Measurements from ENCODE around the gene PANX2. TPM values are rescaled to one million over a fixed set of nuclear protein-coding genes. Genes with fewer than 3 reads are reported as not detected.

Gene PANX2
- total RNA-seq, 1 donor from 2014 or later = 2.0 TPM

GRCh38 chr22:50221410-50222300 lies 51.1 kb downstream of the PANX2 start:
- no peak for FAIRE-seq
- no peak for DNase-seq (ENCODE audit: low spot score in 2 of 2)

- no peak for FAIRE-seq
- DNase-seq (ENCODE audit: low spot score in 2 of 2) = no peak
Measured at GRCh38 chr22:50222508-50222907, 52.0 kb downstream of the PANX2 start.

GRCh38 chr22:50224071-50224470 lies 53.5 kb downstream of the PANX2 start:
- FAIRE-seq (no peak), DNase-seq (ENCODE audit: low spot score in 2 of 2) (no peak)

- FAIRE-seq (no peak), DNase-seq (ENCODE audit: low spot score in 2 of 2) (no peak)
Measured at GRCh38 chr22:50225200-50225969, 54.9 kb downstream of the PANX2 start.

- DNase-seq (ENCODE audit: low spot score in 2 of 2) = no peak
- FAIRE-seq = no peak
Measured at GRCh38 chr22:50226063-50226874, 55.7 kb downstream of the PANX2 start.

GRCh38 chr22:50226875-50227165 lies 56.3 kb downstream of the PANX2 start:
- no peak for DNase-seq (ENCODE audit: low spot score in 2 of 2)
- FAIRE-seq = no peak

GRCh38 chr22:50227579-50228215 lies 57.2 kb downstream of the PANX2 start:
- FAIRE-seq (no peak), DNase-seq (ENCODE audit: low spot score in 2 of 2) (no peak)

GRCh38 chr22:50228366-50228765 lies 57.8 kb downstream of the PANX2 start:
- no peak for DNase-seq (ENCODE audit: low spot score in 2 of 2)
- no peak for FAIRE-seq

- DNase-seq (ENCODE audit: low spot score in 2 of 2) = no peak
- no peak for FAIRE-seq
Measured at GRCh38 chr22:50229370-50229769, 58.8 kb downstream of the PANX2 start.

Other genes starting within 250 kb of the PANX2 start
- 16.3 TPM for gene PIM3, start 210.0 kb upstream of the PANX2 start, total RNA-seq
- gene IL17REL, start 158.0 kb upstream of the PANX2 start, total RNA-seq = under 0.01 TPM
- gene TTLL8, start 112.4 kb upstream of the PANX2 start, total RNA-seq = not detected
- 17.9 TPM for gene MLC1, start 85.3 kb upstream of the PANX2 start, total RNA-seq
- 3.3 TPM for gene MOV10L1, start 80.7 kb upstream of the PANX2 start, total RNA-seq
- 4.9 TPM for gene TRABD, start 15.2 kb downstream of the PANX2 start, total RNA-seq
- 6.1 TPM for gene SELENOO, start 30.3 kb downstream of the PANX2 start, total RNA-seq
- 29.3 TPM for gene TUBGCP6, start 74.3 kb downstream of the PANX2 start, total RNA-seq
- gene HDAC10, start 80.5 kb downstream of the PANX2 start, total RNA-seq = 16.7 TPM
- 11.4 TPM for gene MAPK12, start 91.0 kb downstream of the PANX2 start, total RNA-seq
- gene MAPK11, start 99.6 kb downstream of the PANX2 start, total RNA-seq = 16.3 TPM
- gene PLXNB2, start 136.9 kb downstream of the PANX2 start, total RNA-seq = 44.4 TPM
- 19.6 TPM for gene DENND6B, start 156.3 kb downstream of the PANX2 start, total RNA-seq
- 62.4 TPM for gene PPP6R2, start 172.6 kb downstream of the PANX2 start, total RNA-seq